ENCODE data around the gene FBLN1.

Gene FBLN1

DNA sequence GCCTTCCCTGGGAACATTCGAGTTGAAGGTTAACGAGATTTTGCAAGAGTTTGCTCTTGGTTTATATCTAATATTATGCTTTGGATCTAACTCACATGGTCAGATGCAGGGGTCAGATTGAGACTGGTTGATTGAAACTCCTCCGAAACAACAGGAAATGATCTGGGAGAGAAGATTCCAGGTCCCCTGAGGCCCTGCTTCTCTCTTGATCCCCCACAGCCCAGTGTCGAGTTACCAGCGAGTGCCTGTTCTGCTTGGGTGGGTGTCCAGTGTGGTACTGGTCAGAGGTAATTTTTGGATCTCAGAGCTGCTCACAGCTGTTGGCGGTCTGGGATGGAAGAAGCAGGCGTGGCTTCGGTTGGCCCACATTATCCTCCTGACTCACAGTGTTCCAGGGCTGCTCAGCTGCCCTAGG lies 9.2 kb downstream of the FBLN1 start:
- no peaks in the 10 kb centered on the region for H3K4me1 ChIP-seq (ENCODE audit: control insufficient read depth, insufficient read depth, low read length)

GRCh38 chr22:45512363-45512762 lies 9.7 kb downstream of the FBLN1 start:
- ChIA-PET CTCF (interaction anchor here (0.6 to 1.0 kb wide), 3 partner anchors 9 to 66 kb away, joined by 3 to 4 read pairs (median 3); partner anchors contain the start of gene FBLN1), POLR2A (no interaction called here)
- no peaks in the 10 kb centered on the region for H3K4me1 ChIP-seq (ENCODE audit: control insufficient read depth, insufficient read depth, low read length)
- no peaks in the 10 kb centered on the region for H3K9me3 ChIP-seq (ENCODE audit: control insufficient read depth, insufficient read depth, low read depth, low read length)
- TF ChIP-seq ZNF76 (tag by site-specific recombination; IDR thresholded peaks at IDR 0.05; ENCODE audit: borderline replicate concordance, low read depth) (no peak), ZBTB17 (tag by site-specific recombination; IDR thresholded peaks at IDR 0.05) (no peak), ZIC2 (tag by site-specific recombination; IDR thresholded peaks at IDR 0.05) (peak; percentile 86), YY1 (tag by site-specific recombination; IDR thresholded peaks at IDR 0.05) (no peak)
- TF ChIP-seq, protein P1, sequence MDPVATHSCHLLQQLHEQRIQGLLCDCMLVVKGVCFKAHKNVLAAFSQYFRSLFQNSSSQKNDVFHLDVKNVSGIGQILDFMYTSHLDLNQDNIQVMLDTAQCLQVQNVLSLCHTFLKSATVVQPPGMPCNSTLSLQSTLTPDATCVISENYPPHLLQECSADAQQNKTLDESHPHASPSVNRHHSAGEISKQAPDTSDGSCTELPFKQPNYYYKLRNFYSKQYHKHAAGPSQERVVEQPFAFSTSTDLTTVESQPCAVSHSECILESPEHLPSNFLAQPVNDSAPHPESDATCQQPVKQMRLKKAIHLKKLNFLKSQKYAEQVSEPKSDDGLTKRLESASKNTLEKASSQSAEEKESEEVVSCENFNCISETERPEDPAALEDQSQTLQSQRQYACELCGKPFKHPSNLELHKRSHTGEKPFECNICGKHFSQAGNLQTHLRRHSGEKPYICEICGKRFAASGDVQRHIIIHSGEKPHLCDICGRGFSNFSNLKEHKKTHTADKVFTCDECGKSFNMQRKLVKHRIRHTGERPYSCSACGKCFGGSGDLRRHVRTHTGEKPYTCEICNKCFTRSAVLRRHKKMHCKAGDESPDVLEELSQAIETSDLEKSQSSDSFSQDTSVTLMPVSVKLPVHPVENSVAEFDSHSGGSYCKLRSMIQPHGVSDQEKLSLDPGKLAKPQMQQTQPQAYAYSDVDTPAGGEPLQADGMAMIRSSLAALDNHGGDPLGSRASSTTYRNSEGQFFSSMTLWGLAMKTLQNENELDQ (tag by site-specific recombination; IDR thresholded peaks at IDR 0.05; ENCODE audit: low read depth), result no peak
- no peak overlapping the region for H3K27ac ChIP-seq (ENCODE audit: extremely low read depth, low read depth, low read length)
- H3K4me3 ChIP-seq (ENCODE audit: low read depth, low read length), result no peak overlapping the region
- peaks cover 0 to 22% of the 10 kb centered on the region in 2 experiments; a peak in 1 of 3 replicates for H3K36me3 ChIP-seq (ENCODE audit: control insufficient read depth in 2 of 2, insufficient read depth in 1 of 2, low read length in 2 of 2)

More for the DNA sequence above, 9.2 kb downstream of the FBLN1 start:
- no peaks in the 10 kb centered on the region for H3K9me3 ChIP-seq (ENCODE audit: control insufficient read depth, insufficient read depth, low read depth, low read length)
- H3K27ac ChIP-seq (ENCODE audit: extremely low read depth, low read depth, low read length), result no peak overlapping the region
- H3K4me3 ChIP-seq (ENCODE audit: low read depth, low read length), result no peak overlapping the region
- H3K36me3 ChIP-seq (ENCODE audit: control insufficient read depth in 2 of 2, insufficient read depth in 1 of 2, low read length in 2 of 2), result peaks cover 0 to 22% of the 10 kb centered on the region in 2 experiments; a peak in 1 of 3 replicates
- POLR2A ChIA-PET, result no interaction called here
- CTCF ChIA-PET, result interaction anchor here (0.6 kb wide), 1 partner anchor 9 kb away, joined by 4 read pairs; the partner anchor contains the start of gene FBLN1
- TF ChIP-seq ZNF23 (tag by site-specific recombination; IDR thresholded peaks at IDR 0.05; ENCODE audit: borderline replicate concordance) (no peak), ZFHX2 (tag by site-specific recombination; conservative IDR thresholded peaks at IDR 0.05) (peak; percentile 51), EGR2 (tag by site-specific recombination; IDR thresholded peaks at IDR 0.05; ENCODE audit: low read depth) (peak; percentile 72), ZNF843 (tag by site-specific recombination; IDR thresholded peaks at IDR 0.05) (no peak), KLF8 (tag by site-specific recombination; IDR thresholded peaks at IDR 0.05) (no peak)

- H3K4me3 ChIP-seq (ENCODE audit: low read depth, low read length), result no peak overlapping the region
- no peak overlapping the region for H3K27ac ChIP-seq (ENCODE audit: extremely low read depth, low read depth, low read length)
- no peaks in the 10 kb centered on the region for H3K9me3 ChIP-seq (ENCODE audit: control insufficient read depth, insufficient read depth, low read depth, low read length)
- H3K4me1 ChIP-seq (ENCODE audit: control insufficient read depth, insufficient read depth, low read length), result no peaks in the 10 kb centered on the region
- H3K36me3 ChIP-seq (ENCODE audit: control insufficient read depth in 2 of 2, insufficient read depth in 1 of 2, low read length in 2 of 2), result peaks cover 0 to 37% of the 10 kb centered on the region in 2 experiments; a peak in 1 of 3 replicates
- TF ChIP-seq ZNF776 (tag by site-specific recombination; IDR thresholded peaks at IDR 0.05; ENCODE audit: borderline replicate concordance), result no peak
- no peak for TF ChIP-seq ZBTB1 (tag by site-specific recombination; IDR thresholded peaks at IDR 0.05)
- TF ChIP-seq ZNF140 (tag by site-specific recombination; IDR thresholded peaks at IDR 0.05), result no peak
- TF ChIP-seq ZNF114 (tag by site-specific recombination; IDR thresholded peaks at IDR 0.05), result no peak
- TF ChIP-seq, protein P2, sequence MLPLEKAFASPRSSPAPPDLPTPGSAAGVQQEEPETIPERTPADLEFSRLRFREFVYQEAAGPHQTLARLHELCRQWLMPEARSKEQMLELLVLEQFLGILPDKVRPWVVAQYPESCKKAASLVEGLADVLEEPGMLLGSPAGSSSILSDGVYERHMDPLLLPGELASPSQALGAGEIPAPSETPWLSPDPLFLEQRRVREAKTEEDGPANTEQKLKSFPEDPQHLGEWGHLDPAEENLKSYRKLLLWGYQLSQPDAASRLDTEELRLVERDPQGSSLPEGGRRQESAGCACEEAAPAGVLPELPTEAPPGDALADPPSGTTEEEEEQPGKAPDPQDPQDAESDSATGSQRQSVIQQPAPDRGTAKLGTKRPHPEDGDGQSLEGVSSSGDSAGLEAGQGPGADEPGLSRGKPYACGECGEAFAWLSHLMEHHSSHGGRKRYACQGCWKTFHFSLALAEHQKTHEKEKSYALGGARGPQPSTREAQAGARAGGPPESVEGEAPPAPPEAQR (tag by site-specific recombination; IDR thresholded peaks at IDR 0.05), result no peak
- no peak for TF ChIP-seq ZNF791 (tag by site-specific recombination; IDR thresholded peaks at IDR 0.05)
- TF ChIP-seq HOXD13 (CRISPR knock-in tag; IDR thresholded peaks at IDR 0.05; ENCODE audit: borderline replicate concordance), result no peak
- TF ChIP-seq BCL11B (tag by site-specific recombination; IDR thresholded peaks at IDR 0.05; ENCODE audit: low read depth), result no peak
- TF ChIP-seq ZNF398 (tag by site-specific recombination; IDR thresholded peaks at IDR 0.05), result no peak
- no peak for TF ChIP-seq KLF16 (tag by site-specific recombination; IDR thresholded peaks at IDR 0.05)
- TF ChIP-seq, protein P3, sequence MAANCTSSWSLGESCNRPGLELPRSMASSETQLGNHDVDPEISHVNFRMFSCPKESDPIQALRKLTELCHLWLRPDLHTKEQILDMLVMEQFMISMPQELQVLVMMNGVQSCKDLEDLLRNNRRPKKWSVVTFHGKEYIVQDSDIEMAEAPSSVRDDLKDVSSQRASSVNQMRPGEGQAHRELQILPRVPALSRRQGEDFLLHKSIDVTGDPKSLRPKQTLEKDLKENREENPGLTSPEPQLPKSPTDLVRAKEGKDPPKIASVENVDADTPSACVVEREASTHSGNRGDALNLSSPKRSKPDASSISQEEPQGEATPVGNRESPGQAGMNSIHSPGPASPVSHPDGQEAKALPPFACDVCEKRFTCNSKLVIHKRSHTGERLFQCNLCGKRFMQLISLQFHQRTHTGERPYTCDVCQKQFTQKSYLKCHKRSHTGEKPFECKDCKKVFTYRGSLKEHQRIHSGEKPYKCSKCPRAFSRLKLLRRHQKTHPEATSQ (tag by site-specific recombination; IDR thresholded peaks at IDR 0.05), result no peak
- ChIA-PET CTCF (no interaction called here), POLR2A (no interaction called here)
Measured at GRCh38 chr22:45515676-45516075, 13.0 kb downstream of the FBLN1 start.

All from HEK293 (cell line).